ENCODE data around the gene NMNAT2. TPM values are rescaled to one million over a fixed set of nuclear protein-coding genes. Genes with fewer than 3 reads are reported as not detected.

NMNAT2 gene
- total and polyA plus RNA-seq, 2 of the 13 experiments (the other 11 are each of a cell fraction or from before 2014, with no cell fraction given), result not detected

GRCh38 chr1:183374825-183375224 is 43.4 kb downstream of the NMNAT2 start (continued):
- no peak for TF ChIP-seq ATF5 (CRISPR knock-in tag; IDR thresholded peaks at IDR 0.05; ENCODE audit: low read depth)
- no peak for TF ChIP-seq SOX13 (IDR thresholded peaks at IDR 0.05)
- TF ChIP-seq SOX13 (CRISPR knock-in tag; conservative IDR thresholded peaks at IDR 0.05 in 1 of 2, IDR thresholded peaks at IDR 0.05 in 1 of 2), result no peak; a peak in 1 of 4 replicates
- 0 out of 2 replicates have a peak, but pooled peaks have one; percentile 29 for TF ChIP-seq SOX5 (CRISPR knock-in tag; IDR thresholded peaks at IDR 0.05; ENCODE audit: borderline replicate concordance)
- no peak for TF ChIP-seq CBX5 (CRISPR knock-in tag; IDR thresholded peaks at IDR 0.05; ENCODE audit: borderline replicate concordance)
- TF ChIP-seq USF2 (IDR thresholded peaks at IDR 0.05; ENCODE audit: low read depth, low read length), result no peak
- no peak for TF ChIP-seq USF2 (CRISPR knock-in tag; IDR thresholded peaks at IDR 0.05; ENCODE audit: borderline replicate concordance)
- no peak for TF ChIP-seq NR2F2 (IDR thresholded peaks at IDR 0.05; ENCODE audit: borderline replicate concordance, low read depth)
- peak; percentile 41; the same call in 1 of the 2 replicates for TF ChIP-seq RARA (CRISPR knock-in tag; IDR thresholded peaks at IDR 0.05)
- no peak for TF ChIP-seq GABPA (IDR thresholded peaks at IDR 0.05; ENCODE audit: low read depth, low read length)
- TF ChIP-seq GABPA (CRISPR knock-in tag; IDR thresholded peaks at IDR 0.05; ENCODE audit: low read depth), result no peak
- no peak for TF ChIP-seq SETDB1 (CRISPR knock-in tag; IDR thresholded peaks at IDR 0.05; ENCODE audit: borderline replicate concordance)
- TF ChIP-seq ELF3 (CRISPR knock-in tag; IDR thresholded peaks at IDR 0.05), result no peak
- TF ChIP-seq HNF4A (CRISPR knock-in tag; IDR thresholded peaks at IDR 0.05), result no peak
- TF ChIP-seq MTF2 (CRISPR knock-in tag; IDR thresholded peaks at IDR 0.05; ENCODE audit: borderline replicate concordance), result no peak
- no peak for TF ChIP-seq SRSF9 (IDR thresholded peaks at IDR 0.05; ENCODE audit: borderline replicate concordance, insufficient read depth, low read depth, low read length, poor library complexity, severe bottlenecking)
- TF ChIP-seq ZSCAN22 (CRISPR knock-in tag; IDR thresholded peaks at IDR 0.05), result no peak
- no peak for TF ChIP-seq ZNF841 (CRISPR knock-in tag; IDR thresholded peaks at IDR 0.05; ENCODE audit: borderline replicate concordance)
- no peak for TF ChIP-seq SMYD3 (CRISPR knock-in tag; IDR thresholded peaks at IDR 0.05)
- no peak for TF ChIP-seq JUN (CRISPR knock-in tag; IDR thresholded peaks at IDR 0.05)
- TF ChIP-seq SAP130 (CRISPR knock-in tag; IDR thresholded peaks at IDR 0.05; ENCODE audit: low read depth), result no peak
- TF ChIP-seq ZFP1 (CRISPR knock-in tag; IDR thresholded peaks at IDR 0.05), result no peak
- TF ChIP-seq HDAC1 (CRISPR knock-in tag; IDR thresholded peaks at IDR 0.05), result 0 out of 2 replicates have a peak, but pooled peaks have one; percentile 42
- no peak for TF ChIP-seq REPIN1 (CRISPR knock-in tag; IDR thresholded peaks at IDR 0.05; ENCODE audit: borderline replicate concordance, low read depth)
- no peak for TF ChIP-seq ZNF230 (CRISPR knock-in tag; IDR thresholded peaks at IDR 0.05)
- TF ChIP-seq ONECUT2 (CRISPR knock-in tag; IDR thresholded peaks at IDR 0.05), result peak; percentile 44; the same call in 1 of the 2 replicates
- TF ChIP-seq RORA (CRISPR knock-in tag; IDR thresholded peaks at IDR 0.05), result no peak
- TF ChIP-seq ZNF770 (CRISPR knock-in tag; IDR thresholded peaks at IDR 0.05), result no peak
- no peak for TF ChIP-seq CEBPB (IDR thresholded peaks at IDR 0.05; ENCODE audit: borderline replicate concordance, low read depth, low read length)
- no peak for TF ChIP-seq SYNCRIP (IDR thresholded peaks at IDR 0.05; ENCODE audit: insufficient read depth, low read depth, low read length)

Measured in HepG2 (cell line).